ENCODE results near the gene PTDSS2. TPM values are rescaled to one million over a fixed set of nuclear protein-coding genes. Genes with fewer than 3 reads are reported as not detected.
A peak's percentile ranks its signal among the peaks of the same experiment; 100 is the strongest.

The PTDSS2 gene
- total and polyA plus RNA-seq, 9 of the 15 experiments (the other 6 are each of a cell fraction or from before 2014, with no cell fraction given) = 0.45 to 53.9 (median 17.2) TPM

DNA sequence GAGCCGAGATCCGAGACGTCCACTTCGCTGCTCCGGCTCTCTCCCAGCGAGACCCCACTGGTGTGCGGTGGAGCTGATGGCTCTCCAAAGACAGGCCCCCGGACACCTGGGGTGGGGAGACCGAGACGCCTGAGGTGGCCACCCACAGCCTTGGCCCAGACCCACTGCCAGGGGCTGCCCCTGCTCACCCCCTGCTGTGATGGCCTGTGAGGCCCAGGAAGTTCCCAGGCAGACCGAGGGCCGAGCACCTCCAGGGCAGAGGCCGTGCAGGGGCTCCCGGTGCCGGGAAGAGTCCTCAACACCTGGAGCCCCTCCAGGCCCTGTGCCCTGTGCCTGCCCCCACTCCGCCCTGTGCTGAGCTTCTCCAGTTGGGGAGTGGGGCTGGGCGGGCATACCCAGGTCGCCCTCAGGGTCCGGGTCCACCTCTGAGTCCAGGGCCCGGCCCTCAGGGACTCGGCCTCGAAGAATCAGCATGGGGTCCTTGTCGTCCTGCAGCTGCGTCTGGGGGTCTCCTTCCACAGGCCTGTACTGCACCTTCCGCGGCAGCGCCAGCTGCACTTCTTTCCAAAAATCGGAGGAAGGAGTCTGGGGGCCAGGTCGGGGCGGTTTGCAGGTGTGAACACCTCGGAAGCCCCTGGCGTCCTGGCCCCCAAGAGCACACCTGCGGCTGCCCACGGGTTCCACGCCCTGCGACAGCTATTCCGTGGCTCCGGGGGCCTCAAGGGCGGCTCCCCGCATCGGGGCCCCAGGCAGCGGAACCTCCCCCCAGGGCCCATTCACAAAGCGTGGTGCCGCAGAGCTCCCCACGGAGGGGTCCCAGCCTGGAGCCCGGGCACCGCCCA lies 43.9 kb upstream of the PTDSS2 start (continued):
- TF ChIP-seq, protein P1, sequence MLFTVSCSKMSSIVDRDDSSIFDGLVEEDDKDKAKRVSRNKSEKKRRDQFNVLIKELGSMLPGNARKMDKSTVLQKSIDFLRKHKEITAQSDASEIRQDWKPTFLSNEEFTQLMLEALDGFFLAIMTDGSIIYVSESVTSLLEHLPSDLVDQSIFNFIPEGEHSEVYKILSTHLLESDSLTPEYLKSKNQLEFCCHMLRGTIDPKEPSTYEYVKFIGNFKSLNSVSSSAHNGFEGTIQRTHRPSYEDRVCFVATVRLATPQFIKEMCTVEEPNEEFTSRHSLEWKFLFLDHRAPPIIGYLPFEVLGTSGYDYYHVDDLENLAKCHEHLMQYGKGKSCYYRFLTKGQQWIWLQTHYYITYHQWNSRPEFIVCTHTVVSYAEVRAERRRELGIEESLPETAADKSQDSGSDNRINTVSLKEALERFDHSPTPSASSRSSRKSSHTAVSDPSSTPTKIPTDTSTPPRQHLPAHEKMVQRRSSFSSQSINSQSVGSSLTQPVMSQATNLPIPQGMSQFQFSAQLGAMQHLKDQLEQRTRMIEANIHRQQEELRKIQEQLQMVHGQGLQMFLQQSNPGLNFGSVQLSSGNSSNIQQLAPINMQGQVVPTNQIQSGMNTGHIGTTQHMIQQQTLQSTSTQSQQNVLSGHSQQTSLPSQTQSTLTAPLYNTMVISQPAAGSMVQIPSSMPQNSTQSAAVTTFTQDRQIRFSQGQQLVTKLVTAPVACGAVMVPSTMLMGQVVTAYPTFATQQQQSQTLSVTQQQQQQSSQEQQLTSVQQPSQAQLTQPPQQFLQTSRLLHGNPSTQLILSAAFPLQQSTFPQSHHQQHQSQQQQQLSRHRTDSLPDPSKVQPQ (CRISPR knock-in tag; IDR thresholded peaks at IDR 0.05; ENCODE audit: borderline replicate concordance) = 0 out of 2 replicates have a peak, but pooled peaks have one; percentile 40
- TF ChIP-seq E2F3 (CRISPR knock-in tag; IDR thresholded peaks at IDR 0.05) = no peak
- TF ChIP-seq CBFB (CRISPR knock-in tag; IDR thresholded peaks at IDR 0.05) = peak; percentile 50; the same call in 1 of the 2 replicates
- 0 out of 2 replicates have a peak, but pooled peaks have one; percentile 30 for TF ChIP-seq POLR2A (conservative IDR thresholded peaks at IDR 0.05)
- TF ChIP-seq EP400 (IDR thresholded peaks at IDR 0.05) = no peak
- TF ChIP-seq, protein P2, sequence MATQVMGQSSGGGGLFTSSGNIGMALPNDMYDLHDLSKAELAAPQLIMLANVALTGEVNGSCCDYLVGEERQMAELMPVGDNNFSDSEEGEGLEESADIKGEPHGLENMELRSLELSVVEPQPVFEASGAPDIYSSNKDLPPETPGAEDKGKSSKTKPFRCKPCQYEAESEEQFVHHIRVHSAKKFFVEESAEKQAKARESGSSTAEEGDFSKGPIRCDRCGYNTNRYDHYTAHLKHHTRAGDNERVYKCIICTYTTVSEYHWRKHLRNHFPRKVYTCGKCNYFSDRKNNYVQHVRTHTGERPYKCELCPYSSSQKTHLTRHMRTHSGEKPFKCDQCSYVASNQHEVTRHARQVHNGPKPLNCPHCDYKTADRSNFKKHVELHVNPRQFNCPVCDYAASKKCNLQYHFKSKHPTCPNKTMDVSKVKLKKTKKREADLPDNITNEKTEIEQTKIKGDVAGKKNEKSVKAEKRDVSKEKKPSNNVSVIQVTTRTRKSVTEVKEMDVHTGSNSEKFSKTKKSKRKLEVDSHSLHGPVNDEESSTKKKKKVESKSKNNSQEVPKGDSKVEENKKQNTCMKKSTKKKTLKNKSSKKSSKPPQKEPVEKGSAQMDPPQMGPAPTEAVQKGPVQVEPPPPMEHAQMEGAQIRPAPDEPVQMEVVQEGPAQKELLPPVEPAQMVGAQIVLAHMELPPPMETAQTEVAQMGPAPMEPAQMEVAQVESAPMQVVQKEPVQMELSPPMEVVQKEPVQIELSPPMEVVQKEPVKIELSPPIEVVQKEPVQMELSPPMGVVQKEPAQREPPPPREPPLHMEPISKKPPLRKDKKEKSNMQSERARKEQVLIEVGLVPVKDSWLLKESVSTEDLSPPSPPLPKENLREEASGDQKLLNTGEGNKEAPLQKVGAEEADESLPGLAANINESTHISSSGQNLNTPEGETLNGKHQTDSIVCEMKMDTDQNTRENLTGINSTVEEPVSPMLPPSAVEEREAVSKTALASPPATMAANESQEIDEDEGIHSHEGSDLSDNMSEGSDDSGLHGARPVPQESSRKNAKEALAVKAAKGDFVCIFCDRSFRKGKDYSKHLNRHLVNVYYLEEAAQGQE (IDR thresholded peaks at IDR 0.05; ENCODE audit: borderline replicate concordance) = no peak
- TF ChIP-seq, protein P2 (CRISPR knock-in tag; IDR thresholded peaks at IDR 0.05; ENCODE audit: low read depth) = peak; percentile 32; the same call in 1 of the 2 replicates
- no peak for TF ChIP-seq ZNF76 (CRISPR knock-in tag; IDR thresholded peaks at IDR 0.05; ENCODE audit: borderline replicate concordance)
- TF ChIP-seq ZNF780A (CRISPR knock-in tag; IDR thresholded peaks at IDR 0.05) = no peak
- no peak for TF ChIP-seq ZNF174 (CRISPR knock-in tag; IDR thresholded peaks at IDR 0.05)
- TF ChIP-seq, protein P3, sequence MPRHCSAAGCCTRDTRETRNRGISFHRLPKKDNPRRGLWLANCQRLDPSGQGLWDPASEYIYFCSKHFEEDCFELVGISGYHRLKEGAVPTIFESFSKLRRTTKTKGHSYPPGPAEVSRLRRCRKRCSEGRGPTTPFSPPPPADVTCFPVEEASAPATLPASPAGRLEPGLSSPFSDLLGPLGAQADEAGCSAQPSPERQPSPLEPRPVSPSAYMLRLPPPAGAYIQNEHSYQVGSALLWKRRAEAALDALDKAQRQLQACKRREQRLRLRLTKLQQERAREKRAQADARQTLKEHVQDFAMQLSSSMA (CRISPR knock-in tag; IDR thresholded peaks at IDR 0.05) = 0 out of 2 replicates have a peak, but pooled peaks have one; percentile 63
- peak; percentile 67; the same call in 1 of the 2 replicates for TF ChIP-seq FOXP1 (CRISPR knock-in tag; IDR thresholded peaks at IDR 0.05)
- TF ChIP-seq, protein P4, sequence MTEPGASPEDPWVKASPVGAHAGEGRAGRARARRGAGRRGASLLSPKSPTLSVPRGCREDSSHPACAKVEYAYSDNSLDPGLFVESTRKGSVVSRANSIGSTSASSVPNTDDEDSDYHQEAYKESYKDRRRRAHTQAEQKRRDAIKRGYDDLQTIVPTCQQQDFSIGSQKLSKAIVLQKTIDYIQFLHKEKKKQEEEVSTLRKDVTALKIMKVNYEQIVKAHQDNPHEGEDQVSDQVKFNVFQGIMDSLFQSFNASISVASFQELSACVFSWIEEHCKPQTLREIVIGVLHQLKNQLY (CRISPR knock-in tag; conservative IDR thresholded peaks at IDR 0.05) = no peak
